Nephron (organoid): Measurements from ENCODE around the gene UBA6.

ENCODE experiments used
- H3K27ac Mint-ChIP-seq, 3 experiments: 2 replicates each; pipeline ENCODE4 v1.8.0; 2020; ENCODE audit warnings: mixed read lengths in 3 of 3, mild to moderate bottlenecking in 2 of 3, moderate library complexity in 1 of 3
- H3K27me3 Mint-ChIP-seq: 2 replicates; pipeline ENCODE4 v1.8.0; 2021; ENCODE audit warnings: low read depth, mild to moderate bottlenecking, moderate library complexity, mixed read lengths
- H3K36me3 Mint-ChIP-seq: 2 replicates; pipeline ENCODE4 v1.8.0; 2020; ENCODE audit warnings: low read depth, mixed read lengths
- H3K4me1 Mint-ChIP-seq: 2 replicates; pipeline ENCODE4 v1.8.0; 2020; ENCODE audit warnings: mixed read lengths
- H3K4me3 Mint-ChIP-seq, 3 experiments: 2 replicates each; pipeline ENCODE4 v1.8.0; 2020; ENCODE audit warnings: mild to moderate bottlenecking in 3 of 3, mixed read lengths in 3 of 3, moderate library complexity in 2 of 3
- H3K9me3 Mint-ChIP-seq: 2 replicates; pipeline ENCODE4 v1.8.0; 2020; ENCODE audit warnings: mixed read lengths
- TF ChIP-seq, protein P1 (sequence below), 3 experiments: fragments of 200-600 bp; sonication (generic); IDR thresholded peaks; one replicate each; pipeline ENCODE4 v1.5.0; 2021; ENCODE audit warnings: antibody characterized with exemption in 3 of 3; ENCODE audit not compliant: unreplicated experiment in 3 of 3

Gene UBA6

DNA sequence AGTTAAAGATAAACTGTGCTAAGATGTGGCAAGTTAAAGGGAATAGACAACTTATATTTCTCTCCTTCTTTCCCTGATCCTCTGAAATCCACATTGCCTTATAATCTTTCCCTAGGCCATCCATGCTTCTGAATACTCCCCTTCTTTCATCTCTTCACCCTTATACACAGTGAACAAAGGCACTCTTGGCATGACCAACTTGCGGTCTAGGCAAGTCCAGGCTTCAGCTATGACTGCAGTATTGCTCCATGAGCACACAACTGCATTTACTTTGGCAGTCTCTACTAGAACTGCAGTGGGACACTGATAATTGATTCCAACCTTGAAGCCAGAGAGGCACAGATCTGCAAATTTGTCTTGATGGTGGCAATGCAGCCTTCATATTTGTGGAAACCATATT is 24.2 kb upstream of the UBA6 start:
- H3K36me3 Mint-ChIP-seq: peaks cover 53% of the 10 kb centered on the region
- H3K27me3 Mint-ChIP-seq: no peaks in the 10 kb centered on the region

DNA sequence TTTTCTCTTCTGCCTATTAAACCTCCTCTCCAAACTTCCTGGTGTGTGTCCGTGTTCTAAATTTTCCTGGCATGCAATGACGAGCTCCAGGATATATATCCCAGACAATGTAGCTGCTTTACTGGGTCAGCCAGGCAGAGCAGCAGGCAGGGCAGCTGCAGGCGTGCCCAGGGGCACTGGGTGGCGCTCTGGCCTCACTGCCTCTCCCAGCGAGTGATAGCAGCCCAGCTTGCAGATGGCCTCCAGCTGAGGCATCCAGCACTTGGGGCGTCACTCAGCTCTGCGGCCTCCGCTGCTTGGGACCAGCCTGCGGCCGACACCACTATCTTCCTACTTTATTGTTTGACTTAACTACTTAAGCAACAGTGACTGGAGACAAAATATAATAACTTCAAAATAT is 23.0 kb upstream of the UBA6 start:
- Mint-ChIP-seq H3K27me3 (no peaks in the 10 kb centered on the region), H3K9me3 (no peaks in the 10 kb centered on the region), H3K36me3 (peaks cover 45% of the 10 kb centered on the region), H3K4me3 (no peak overlapping the region), H3K27ac (no peak overlapping the region), H3K4me1 (no peaks in the 10 kb centered on the region)
- TF ChIP-seq, protein P1, sequence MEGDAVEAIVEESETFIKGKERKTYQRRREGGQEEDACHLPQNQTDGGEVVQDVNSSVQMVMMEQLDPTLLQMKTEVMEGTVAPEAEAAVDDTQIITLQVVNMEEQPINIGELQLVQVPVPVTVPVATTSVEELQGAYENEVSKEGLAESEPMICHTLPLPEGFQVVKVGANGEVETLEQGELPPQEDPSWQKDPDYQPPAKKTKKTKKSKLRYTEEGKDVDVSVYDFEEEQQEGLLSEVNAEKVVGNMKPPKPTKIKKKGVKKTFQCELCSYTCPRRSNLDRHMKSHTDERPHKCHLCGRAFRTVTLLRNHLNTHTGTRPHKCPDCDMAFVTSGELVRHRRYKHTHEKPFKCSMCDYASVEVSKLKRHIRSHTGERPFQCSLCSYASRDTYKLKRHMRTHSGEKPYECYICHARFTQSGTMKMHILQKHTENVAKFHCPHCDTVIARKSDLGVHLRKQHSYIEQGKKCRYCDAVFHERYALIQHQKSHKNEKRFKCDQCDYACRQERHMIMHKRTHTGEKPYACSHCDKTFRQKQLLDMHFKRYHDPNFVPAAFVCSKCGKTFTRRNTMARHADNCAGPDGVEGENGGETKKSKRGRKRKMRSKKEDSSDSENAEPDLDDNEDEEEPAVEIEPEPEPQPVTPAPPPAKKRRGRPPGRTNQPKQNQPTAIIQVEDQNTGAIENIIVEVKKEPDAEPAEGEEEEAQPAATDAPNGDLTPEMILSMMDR (IDR thresholded peaks at IDR 0.05; ENCODE audit: unreplicated experiment in 3 of 3): no peak

More for the DNA sequence above, 24.2 kb upstream of the UBA6 start:
- no peaks in the 10 kb centered on the region for H3K4me1 Mint-ChIP-seq
- peaks cover 5% of the 10 kb centered on the region for H3K9me3 Mint-ChIP-seq
- no peak overlapping the region for H3K27ac Mint-ChIP-seq
- TF ChIP-seq, protein P1 (IDR thresholded peaks at IDR 0.05; ENCODE audit: unreplicated experiment in 3 of 3): no peak
- H3K4me3 Mint-ChIP-seq: no peak overlapping the region

DNA sequence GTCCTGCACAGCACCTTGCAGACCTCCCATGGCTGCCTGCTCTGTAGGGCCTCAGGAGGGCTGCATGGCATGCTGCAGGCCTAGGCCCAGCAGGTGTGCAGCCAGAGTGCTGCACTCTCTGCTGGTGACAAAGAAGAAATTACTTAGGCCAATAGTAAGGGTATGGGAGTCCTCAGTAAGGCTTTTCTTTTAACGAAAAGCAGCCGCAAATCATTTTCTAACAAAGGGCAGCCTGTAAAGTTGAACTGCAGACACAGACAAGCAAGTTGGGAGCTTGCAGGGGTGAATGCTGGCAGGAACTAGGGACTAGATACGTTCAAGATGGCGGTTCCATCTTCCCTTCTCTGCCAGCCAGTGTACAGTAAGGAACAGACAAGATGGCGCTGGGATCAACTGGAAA is 22.4 kb upstream of the UBA6 start:
- peaks cover 39% of the 10 kb centered on the region for H3K36me3 Mint-ChIP-seq
- H3K9me3 Mint-ChIP-seq: no peaks in the 10 kb centered on the region
- no peak overlapping the region for H3K4me3 Mint-ChIP-seq
- H3K4me1 Mint-ChIP-seq: no peaks in the 10 kb centered on the region
- TF ChIP-seq, protein P1 (IDR thresholded peaks at IDR 0.05; ENCODE audit: unreplicated experiment in 3 of 3): no peak
- no peak overlapping the region for H3K27ac Mint-ChIP-seq
- no peaks in the 10 kb centered on the region for H3K27me3 Mint-ChIP-seq

DNA sequence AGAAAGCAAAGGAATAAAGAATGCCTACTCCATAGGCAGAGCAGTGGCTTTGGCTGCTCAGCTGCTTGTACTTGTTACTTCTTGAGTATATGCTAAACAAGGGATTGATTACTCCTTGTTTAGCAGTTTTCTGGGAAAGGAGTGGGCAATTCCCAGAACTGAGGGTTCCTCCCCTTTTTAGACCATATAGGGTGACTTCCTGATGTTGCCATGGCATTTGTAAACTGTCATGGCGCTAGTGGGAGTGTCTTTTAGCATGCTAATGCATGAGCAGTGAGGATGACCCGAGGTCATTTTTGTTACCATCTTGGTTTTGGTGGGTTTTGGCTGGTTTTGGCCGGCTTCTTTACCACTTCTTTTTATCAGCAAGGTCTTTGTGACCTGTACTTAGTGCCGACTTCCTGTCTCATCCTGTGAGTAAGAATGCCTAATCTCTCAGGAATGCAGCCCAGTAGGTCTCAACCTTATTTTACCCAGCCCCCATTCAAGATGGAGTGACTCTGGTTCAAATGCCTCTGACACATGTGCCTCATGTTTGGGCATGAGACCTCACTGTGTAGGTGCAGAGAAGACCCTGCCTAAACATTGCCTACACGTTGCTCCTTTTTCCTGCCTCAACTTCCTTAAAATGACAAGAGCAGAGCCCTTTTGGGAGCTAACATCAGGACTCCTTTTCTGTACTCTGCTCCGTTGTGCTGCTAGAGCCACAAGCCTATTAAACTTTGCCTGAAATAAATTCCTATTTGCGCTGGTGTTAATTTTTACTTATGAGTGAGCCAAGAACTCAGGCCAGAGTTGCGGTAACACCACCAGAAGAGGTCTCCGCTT is 21.0 kb upstream of the UBA6 start:
- Mint-ChIP-seq H3K27me3 (no peaks in the 10 kb centered on the region), H3K4me3 (no peak overlapping the region), H3K9me3 (no peaks in the 10 kb centered on the region), H3K36me3 (peaks cover 36% of the 10 kb centered on the region), H3K27ac (peak overlapping the region in 2 of 3 experiments; percentile 41 to 76), H3K4me1 (no peaks in the 10 kb centered on the region)
- TF ChIP-seq, protein P1 (IDR thresholded peaks at IDR 0.05; ENCODE audit: unreplicated experiment in 3 of 3): no peak

DNA sequence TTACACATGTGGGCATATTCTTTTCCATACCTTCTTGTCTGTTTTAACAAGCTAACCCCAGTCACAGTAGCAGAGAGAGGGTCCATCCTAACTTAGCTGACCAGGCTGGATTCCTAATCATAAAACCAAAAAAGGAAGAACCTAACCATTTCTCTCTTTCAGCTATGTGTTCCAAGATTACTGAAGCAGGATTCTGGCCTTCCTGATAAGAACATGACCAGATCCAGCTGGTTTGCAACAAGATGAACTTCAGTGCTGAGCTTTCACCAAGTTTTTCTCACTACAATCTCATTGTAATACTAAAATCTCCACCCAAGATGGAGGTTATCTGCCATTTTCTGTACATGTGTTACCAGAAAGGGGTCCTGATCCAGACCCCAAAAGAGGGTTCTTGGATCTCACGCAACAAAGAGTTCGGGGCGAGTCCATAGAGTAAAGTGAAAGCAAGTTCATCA is 20.4 kb upstream of the UBA6 start:
- Mint-ChIP-seq H3K36me3 (peaks cover 40% of the 10 kb centered on the region), H3K9me3 (no peaks in the 10 kb centered on the region), H3K27ac (peak overlapping the region in 2 of 3 experiments; percentile 41 to 76), H3K4me1 (no peaks in the 10 kb centered on the region), H3K4me3 (no peak overlapping the region), H3K27me3 (no peaks in the 10 kb centered on the region)
- TF ChIP-seq, protein P1 (IDR thresholded peaks at IDR 0.05; ENCODE audit: unreplicated experiment in 3 of 3): no peak
